CD4-positive, alpha-beta memory T cell (primary cell): ENCODE data around the gene RHOT2. TPM values are rescaled to one million over a fixed set of nuclear protein-coding genes. Genes with fewer than 3 reads are reported as not detected.

ENCODE experiments used
- CTCF ChIA-PET: fragments of 350-600 bp; sonication (Branson Sonifier 250); formaldehyde crosslinking; loops from one replicate; lab custom pipeline; 2021; ENCODE audit warnings: inconsistent platforms; ENCODE audit not compliant: partially characterized antibody; lab: Charles Lee
- POLR2A ChIA-PET: fragments of 350-600 bp; sonication (Branson Sonifier 250); formaldehyde crosslinking; loops from one replicate; lab custom pipeline; 2021; ENCODE audit not compliant: partially characterized antibody; lab: Charles Lee
- DNase-seq, 5 donors: peaks; one replicate each; pipeline versions ENCODE4 v3.0.0 to v3.0.0-alpha.2; 2020 to 2022; ENCODE audit warnings: mixed read lengths in 1 of 5
- H3K27ac ChIP-seq: one replicate; pipeline ENCODE4 v1.7.0; 2013; ENCODE audit warnings: low read depth, low read length
- H3K27me3 ChIP-seq: 2 replicates; pipeline ENCODE4 v1.7.0; 2013; ENCODE audit warnings: mild to moderate bottlenecking, low read length, moderate library complexity; ENCODE audit not compliant: insufficient read depth
- H3K36me3 ChIP-seq: 2 replicates; pipeline ENCODE4 v1.7.0; 2013; ENCODE audit warnings: mild to moderate bottlenecking, low read length, moderate library complexity; ENCODE audit not compliant: insufficient read depth
- H3K4me1 ChIP-seq: 2 replicates; pipeline ENCODE4 v1.7.0; 2013; ENCODE audit warnings: mild to moderate bottlenecking, low read length, moderate library complexity; ENCODE audit not compliant: insufficient read depth
- H3K4me3 ChIP-seq, 2 donors: one replicate each; pipeline ENCODE4 v1.7.0; 2013; ENCODE audit warnings: low read length in 2 of 2, mild to moderate bottlenecking in 1 of 2
- H3K9me3 ChIP-seq, 2 donors: one replicate each; pipeline ENCODE4 v1.7.0; 2013; ENCODE audit warnings: low read length in 2 of 2, control low read depth in 1 of 2; ENCODE audit not compliant: control insufficient read depth in 1 of 2
- H3K27ac Mint-ChIP-seq, 7 donors: one replicate each; pipeline ENCODE4 v1.8.0; 2020 to 2021; ENCODE audit warnings: mixed read lengths in 7 of 7, mild to moderate bottlenecking in 6 of 7, inconsistent platforms in 3 of 7, moderate library complexity in 3 of 7
- H3K27me3 Mint-ChIP-seq, 2 donors: one replicate each; pipeline ENCODE4 v1.8.0; 2020 to 2021; ENCODE audit warnings: mixed read lengths in 2 of 2
- H3K36me3 Mint-ChIP-seq, 2 donors: one replicate each; pipeline ENCODE4 v1.8.0; 2020 to 2021; ENCODE audit warnings: mixed read lengths in 2 of 2, inconsistent platforms in 1 of 2, mild to moderate bottlenecking in 1 of 2
- H3K4me1 Mint-ChIP-seq, 4 donors: one replicate each; pipeline ENCODE4 v1.8.0; 2020 to 2021; ENCODE audit warnings: mixed read lengths in 4 of 4, mild to moderate bottlenecking in 1 of 4
- H3K4me3 Mint-ChIP-seq, 8 donors: one replicate each; pipeline ENCODE4 v1.8.0; 2020 to 2021; ENCODE audit warnings: mixed read lengths in 8 of 8, mild to moderate bottlenecking in 7 of 8, moderate library complexity in 6 of 8, inconsistent platforms in 3 of 8
- H3K9me3 Mint-ChIP-seq, 8 donors: one replicate each; pipeline ENCODE4 v1.8.0; 2020 to 2021; ENCODE audit warnings: mixed read lengths in 8 of 8, mild to moderate bottlenecking in 5 of 8, inconsistent platforms in 3 of 8, moderate library complexity in 1 of 8
- intact Hi-C: fragments of 100-400 bp; cut with micrococcal nuclease; formaldehyde crosslinking; loops from one replicate; pipeline ENCODE4 v1.15.1; 2023
- polyA plus RNA-seq, 2 donors: library from polyadenylated mRNA; unstranded; fragments of 300-500 nt; fragmentation: Illumina TruSeq; gene quantifications; one replicate each; pipeline ENCODE4 v1.2.3, GENCODE V29; 2021
- total RNA-seq, 2 experiments: library from RNA; stranded (reverse); gene quantifications; one replicate each; pipeline ENCODE4 v1.2.3, GENCODE V29; 2021

The RHOT2 gene
- total and polyA plus RNA-seq, 4 experiments from 2014 or later = 46.6 to 263 (median 154) TPM

GRCh38 chr16:719815-720446, 52.0 kb downstream of the RHOT2 start:
- no peaks in the 10 kb centered on the region for H3K27me3 Mint-ChIP-seq
- ChIA-PET CTCF (interaction anchor here (1.0 to 4.5 kb wide), 8 partner anchors 8 to 21 kb away, joined by 3 to 27 read pairs (median 4); partner anchors contain the start of gene CIAO3), POLR2A (interaction anchor here (0.6 to 12.9 kb wide), 10 partner anchors 10 to 99 kb away, joined by 3 to 166 read pairs (median 5); partner anchors contain the start of genes CHTF18, CIAO3, RHBDL1 and RPUSD1)
- peak overlapping the region; percentile 47 to 91 (median 84) for H3K27ac Mint-ChIP-seq
- H3K4me1 Mint-ChIP-seq = peaks cover 3 to 38% (median 12%) of the 10 kb centered on the region in 4 donors
- H3K9me3 ChIP-seq = no peaks in the 10 kb centered on the region
- peak overlapping the region; percentile 42 to 60 for H3K4me3 ChIP-seq
- peak overlapping the region; percentile 80 to 88 (median 84) for H3K4me3 Mint-ChIP-seq
- peaks cover 34% of the 10 kb centered on the region for H3K4me1 ChIP-seq
- no peaks in the 10 kb centered on the region for H3K27me3 ChIP-seq
- H3K36me3 Mint-ChIP-seq = no peaks in the 10 kb centered on the region
- H3K36me3 ChIP-seq = no peaks in the 10 kb centered on the region
- peak in 1 of 5 donors; percentile 22 for DNase-seq
- peaks cover 0 to 2% (median 0%) of the 10 kb centered on the region in 8 donors for H3K9me3 Mint-ChIP-seq
- H3K27ac ChIP-seq = peak overlapping the region; percentile 40
- intact Hi-C loops = no loop called here

- intact Hi-C loops = no loop called here
- H3K4me1 ChIP-seq = peaks cover 34% of the 10 kb centered on the region
Measured at GRCh38 chr16:720447-720989, 52.6 kb downstream of the RHOT2 start.

GRCh38 chr16:720990-721764, 53.2 kb downstream of the RHOT2 start, which contains the start of gene ANTKMT:
Gene ANTKMT, plus strand, starts transcription at chr16:721146. Its CDS starts 129 bp downstream, at chr16:721275.
- Histone ChIP-seq H3K4me1 (peaks cover 30% of the 10 kb centered on the region), H3K4me3 (peak within 1 kb of the TSS; percentile 42 to 60), H3K27ac (peak within 1 kb of the TSS; percentile 47), H3K36me3 (no peaks in the 10 kb centered on the region), H3K9me3 (no peaks in the 10 kb centered on the region), H3K27me3 (no peaks in the 10 kb centered on the region)
- Mint-ChIP-seq H3K27me3 (no peaks in the 10 kb centered on the region), H3K36me3 (no peaks in the 10 kb centered on the region), H3K9me3 (peaks cover 0 to 2% (median 0%) of the 10 kb centered on the region in 8 donors), H3K27ac (peak within 1 kb of the TSS; percentile 47 to 91 (median 84)), H3K4me1 (peaks cover 3 to 33% (median 12%) of the 10 kb centered on the region in 4 donors), H3K4me3 (peak within 1 kb of the TSS; percentile 80 to 88 (median 84))
- POLR2A ChIA-PET = interaction anchor here (0.7 to 12.9 kb wide), 15 partner anchors 7 to 98 kb away, joined by 3 to 166 read pairs (median 5); partner anchors contain the start of genes CHTF18, CIAO3, METRN and RHBDL1
- CTCF ChIA-PET = interaction anchor here (0.9 to 4.5 kb wide), 6 partner anchors 9 to 64 kb away, joined by 3 to 27 read pairs (median 5); partner anchors contain the start of gene CIAO3
- intact Hi-C loops = no loop called here
- peak; percentile 71 to 79 (median 77) for DNase-seq

More at GRCh38 chr16:720447-720989, 52.6 kb downstream of the RHOT2 start:
- H3K9me3 Mint-ChIP-seq = peaks cover 0 to 2% (median 0%) of the 10 kb centered on the region in 8 donors
- H3K27me3 Mint-ChIP-seq = no peaks in the 10 kb centered on the region
- no peaks in the 10 kb centered on the region for H3K36me3 Mint-ChIP-seq
- H3K27ac Mint-ChIP-seq = peak overlapping the region in 6 of 7 donors; percentile 54 to 91 (median 84)
- Histone ChIP-seq H3K27ac (peak overlapping the region; percentile 40), H3K4me3 (peak overlapping the region; percentile 42 to 60), H3K36me3 (no peaks in the 10 kb centered on the region), H3K9me3 (no peaks in the 10 kb centered on the region), H3K27me3 (no peaks in the 10 kb centered on the region)
- peaks cover 3 to 38% (median 12%) of the 10 kb centered on the region in 4 donors for H3K4me1 Mint-ChIP-seq
- ChIA-PET POLR2A (interaction anchor here (0.6 to 12.9 kb wide), 15 partner anchors 6 to 99 kb away, joined by 3 to 166 read pairs (median 5); partner anchors contain the start of genes CHTF18, CIAO3, METRN and RHBDL1), CTCF (interaction anchor here (0.9 to 4.5 kb wide), 10 partner anchors 8 to 64 kb away, joined by 3 to 27 read pairs (median 4); partner anchors contain the start of gene CIAO3)
- peak in 1 of 5 donors; percentile 31 for DNase-seq
- H3K4me3 Mint-ChIP-seq = peak overlapping the region; percentile 80 to 88 (median 84)

GRCh38 chr16:721765-722540, 54.0 kb downstream of the RHOT2 start:
- intact Hi-C loops = no loop called here
- H3K9me3 ChIP-seq = no peaks in the 10 kb centered on the region
- no peaks in the 10 kb centered on the region for H3K36me3 ChIP-seq
- H3K27me3 Mint-ChIP-seq = no peaks in the 10 kb centered on the region
- peak overlapping the region in 1 of 2 donors; percentile 60 for H3K4me3 ChIP-seq
- no peak for DNase-seq
- peaks cover 0 to 2% (median 0%) of the 10 kb centered on the region in 8 donors for H3K9me3 Mint-ChIP-seq
- peaks cover 3 to 29% (median 12%) of the 10 kb centered on the region in 4 donors for H3K4me1 Mint-ChIP-seq
- H3K27ac ChIP-seq = peak overlapping the region; percentile 47
- peak overlapping the region in 3 of 7 donors; percentile 7 to 72 (median 27) for H3K27ac Mint-ChIP-seq
- H3K4me3 Mint-ChIP-seq = peak overlapping the region in 6 of 8 donors; percentile 7 to 68 (median 51)
- ChIA-PET POLR2A (interaction anchor here (0.6 to 12.9 kb wide), 13 partner anchors 7 to 238 kb away, joined by 3 to 166 read pairs (median 5); partner anchors contain the start of genes CHTF18, CIAO3, METRN and RHBDL1), CTCF (interaction anchor here (0.9 to 4.5 kb wide), 6 partner anchors 10 to 63 kb away, joined by 3 to 27 read pairs (median 5); partner anchors contain the start of gene CIAO3)
- H3K4me1 ChIP-seq = peaks cover 32% of the 10 kb centered on the region
- no peaks in the 10 kb centered on the region for H3K27me3 ChIP-seq
- H3K36me3 Mint-ChIP-seq = no peaks in the 10 kb centered on the region

- intact Hi-C loops = no loop called here
- H3K9me3 Mint-ChIP-seq = peaks cover 0 to 2% (median 0%) of the 10 kb centered on the region in 8 donors
- H3K4me3 ChIP-seq = no peak overlapping the region
Measured at GRCh38 chr16:722835-723633, 55.1 kb downstream of the RHOT2 start.

More at GRCh38 chr16:722835-723633, 55.1 kb downstream of the RHOT2 start:
- Histone ChIP-seq H3K36me3 (no peaks in the 10 kb centered on the region), H3K4me1 (peaks cover 37% of the 10 kb centered on the region), H3K27ac (no peak overlapping the region), H3K9me3 (no peaks in the 10 kb centered on the region), H3K27me3 (no peaks in the 10 kb centered on the region)
- DNase-seq = no peak
- H3K4me1 Mint-ChIP-seq = peaks cover 3 to 29% (median 12%) of the 10 kb centered on the region in 4 donors
- H3K4me3 Mint-ChIP-seq = peak overlapping the region in 3 of 8 donors; percentile 25 to 48 (median 34)
- H3K36me3 Mint-ChIP-seq = no peaks in the 10 kb centered on the region
- ChIA-PET POLR2A (interaction anchor here (8.8 to 12.9 kb wide), 2 partner anchors 8 to 30 kb away, joined by 71 to 166 read pairs; partner anchors contain the start of genes METRN and WDR24), CTCF (interaction anchor here (1.3 to 4.5 kb wide), 3 partner anchors 9 to 62 kb away, joined by 3 to 27 read pairs (median 14); partner anchors contain the start of gene CIAO3)
- H3K27ac Mint-ChIP-seq = peak overlapping the region in 5 of 7 donors; percentile 6 to 86 (median 52)
- H3K27me3 Mint-ChIP-seq = no peaks in the 10 kb centered on the region
